Mucosa of stomach (tissue), 1 donor: Measurements from ENCODE around the gene KDR.

ENCODE experiments used
- H3K27me3 ChIP-seq: one replicate; pipeline ENCODE4 v1.7.0; 2013; ENCODE audit warnings: mild to moderate bottlenecking, low read length; ENCODE audit not compliant: control insufficient read depth, insufficient read depth
- H3K36me3 ChIP-seq: one replicate; pipeline ENCODE4 v1.7.0; 2013; ENCODE audit warnings: low read length; ENCODE audit not compliant: control insufficient read depth, insufficient read depth
- H3K4me1 ChIP-seq: one replicate; pipeline ENCODE4 v1.7.0; 2013; ENCODE audit warnings: mild to moderate bottlenecking, low read length; ENCODE audit not compliant: control insufficient read depth, insufficient read depth
- H3K4me3 ChIP-seq: one replicate; pipeline ENCODE4 v1.7.0; 2013; ENCODE audit warnings: low read length
- H3K9ac ChIP-seq: one replicate; pipeline ENCODE4 v1.7.0; 2013; ENCODE audit warnings: mild to moderate bottlenecking, low read length, moderate library complexity
- H3K9me3 ChIP-seq: one replicate; pipeline ENCODE4 v1.7.0; 2013; ENCODE audit warnings: mild to moderate bottlenecking, low read length, moderate library complexity; ENCODE audit not compliant: control insufficient read depth
- donor health status: Pancreatic carcinoma.

KDR gene

GRCh38 chr4:55143858-55144257 lies 18.5 kb upstream of the KDR start:
- Histone ChIP-seq H3K4me3 (no peak overlapping the region), H3K27me3 (peaks cover 2% of the 10 kb centered on the region), H3K36me3 (no peaks in the 10 kb centered on the region), H3K9ac (no peak overlapping the region), H3K4me1 (no peaks in the 10 kb centered on the region), H3K9me3 (no peaks in the 10 kb centered on the region)

DNA sequence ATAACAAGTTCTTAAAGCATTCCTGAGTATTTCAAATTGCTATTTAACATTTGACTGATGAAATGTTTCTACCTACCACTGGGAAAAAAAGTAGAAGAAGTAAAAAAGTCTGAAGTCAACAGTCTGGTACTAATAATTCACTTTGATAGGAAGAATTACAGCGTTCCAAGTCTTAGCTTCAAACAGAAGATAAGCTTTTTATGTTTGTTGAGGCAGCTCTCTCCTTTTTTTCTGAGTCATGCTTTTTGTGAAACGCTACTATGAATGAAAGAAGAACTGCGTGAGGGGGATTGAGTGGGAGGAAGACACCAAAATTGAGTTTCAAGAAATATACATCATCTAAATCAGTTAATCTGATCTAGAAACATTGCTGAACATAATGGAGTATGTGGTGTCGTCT lies 13.0 kb upstream of the KDR start:
- no peaks in the 10 kb centered on the region for H3K4me1 ChIP-seq
- H3K9me3 ChIP-seq: no peaks in the 10 kb centered on the region
- H3K36me3 ChIP-seq: no peaks in the 10 kb centered on the region
- H3K4me3 ChIP-seq: no peak overlapping the region
- no peaks in the 10 kb centered on the region for H3K27me3 ChIP-seq
- no peak overlapping the region for H3K9ac ChIP-seq

GRCh38 chr4:55136634-55137033 lies 11.2 kb upstream of the KDR start:
- H3K9ac ChIP-seq: no peak overlapping the region
- no peaks in the 10 kb centered on the region for H3K27me3 ChIP-seq
- no peak overlapping the region for H3K4me3 ChIP-seq
- no peaks in the 10 kb centered on the region for H3K36me3 ChIP-seq
- H3K4me1 ChIP-seq: no peaks in the 10 kb centered on the region
- no peaks in the 10 kb centered on the region for H3K9me3 ChIP-seq

- H3K4me3 ChIP-seq: no peak overlapping the region
- no peaks in the 10 kb centered on the region for H3K9me3 ChIP-seq
- no peaks in the 10 kb centered on the region for H3K27me3 ChIP-seq
- no peaks in the 10 kb centered on the region for H3K4me1 ChIP-seq
- H3K9ac ChIP-seq: no peak overlapping the region
- no peaks in the 10 kb centered on the region for H3K36me3 ChIP-seq
These were observed 8.6 kb upstream of the KDR start for GRCh38 chr4:55133951-55134350.

DNA sequence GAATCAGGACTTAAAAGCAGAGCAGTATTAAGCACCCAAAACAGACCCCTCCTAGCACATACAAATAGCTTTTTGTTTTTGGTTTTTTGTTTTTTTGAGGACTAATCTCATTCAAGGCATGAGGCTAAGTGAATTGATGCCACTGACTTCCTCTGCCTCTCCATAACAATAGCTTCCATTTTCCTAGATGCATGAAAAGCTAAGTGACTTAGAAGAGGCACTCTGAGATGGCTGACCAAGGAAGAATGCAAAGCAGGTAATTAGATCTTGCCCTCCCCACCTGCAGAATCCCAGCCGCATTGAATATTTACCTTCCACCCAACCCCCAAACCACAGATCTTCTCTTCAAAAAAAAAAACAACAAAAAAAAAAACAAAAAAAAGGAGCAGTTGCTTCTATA lies 7.4 kb upstream of the KDR start:
- Histone ChIP-seq H3K4me1 (no peaks in the 10 kb centered on the region), H3K9ac (no peak overlapping the region)

DNA sequence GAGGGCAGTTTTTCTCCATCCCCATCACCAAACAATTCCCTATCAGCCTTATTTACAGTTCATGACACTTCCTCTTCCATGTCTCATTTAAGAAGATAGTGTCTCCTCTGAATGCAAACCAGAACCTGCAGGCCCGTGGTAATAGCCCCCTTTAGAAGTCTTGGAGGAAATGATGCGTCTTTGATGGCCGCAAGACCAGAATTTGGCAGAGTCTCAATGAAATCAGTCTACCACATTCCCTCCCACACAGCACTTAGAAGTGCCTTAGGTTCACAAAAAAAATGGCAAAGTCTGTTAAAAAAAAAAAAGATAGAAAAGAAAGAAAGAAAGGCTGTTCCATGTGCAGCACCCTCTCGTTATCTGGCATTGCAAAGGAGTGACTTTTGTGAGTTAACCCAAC lies 2.1 kb upstream of the KDR start:
- Histone ChIP-seq H3K4me1 (peaks cover 8% of the 10 kb centered on the region), H3K4me3 (no peak overlapping the region), H3K27me3 (peaks cover 26% of the 10 kb centered on the region), H3K9ac (no peak overlapping the region), H3K9me3 (no peaks in the 10 kb centered on the region), H3K36me3 (no peaks in the 10 kb centered on the region)

More for the DNA sequence above, 7.4 kb upstream of the KDR start:
- no peaks in the 10 kb centered on the region for H3K27me3 ChIP-seq
- H3K9me3 ChIP-seq: no peaks in the 10 kb centered on the region
- H3K4me3 ChIP-seq: no peak overlapping the region
- H3K36me3 ChIP-seq: no peaks in the 10 kb centered on the region

GRCh38 chr4:55127053-55127452 lies 1.7 kb upstream of the KDR start:
- Histone ChIP-seq H3K9me3 (no peaks in the 10 kb centered on the region), H3K27me3 (peaks cover 26% of the 10 kb centered on the region), H3K4me3 (no peak overlapping the region), H3K4me1 (peaks cover 8% of the 10 kb centered on the region), H3K9ac (no peak overlapping the region), H3K36me3 (no peaks in the 10 kb centered on the region)

DNA sequence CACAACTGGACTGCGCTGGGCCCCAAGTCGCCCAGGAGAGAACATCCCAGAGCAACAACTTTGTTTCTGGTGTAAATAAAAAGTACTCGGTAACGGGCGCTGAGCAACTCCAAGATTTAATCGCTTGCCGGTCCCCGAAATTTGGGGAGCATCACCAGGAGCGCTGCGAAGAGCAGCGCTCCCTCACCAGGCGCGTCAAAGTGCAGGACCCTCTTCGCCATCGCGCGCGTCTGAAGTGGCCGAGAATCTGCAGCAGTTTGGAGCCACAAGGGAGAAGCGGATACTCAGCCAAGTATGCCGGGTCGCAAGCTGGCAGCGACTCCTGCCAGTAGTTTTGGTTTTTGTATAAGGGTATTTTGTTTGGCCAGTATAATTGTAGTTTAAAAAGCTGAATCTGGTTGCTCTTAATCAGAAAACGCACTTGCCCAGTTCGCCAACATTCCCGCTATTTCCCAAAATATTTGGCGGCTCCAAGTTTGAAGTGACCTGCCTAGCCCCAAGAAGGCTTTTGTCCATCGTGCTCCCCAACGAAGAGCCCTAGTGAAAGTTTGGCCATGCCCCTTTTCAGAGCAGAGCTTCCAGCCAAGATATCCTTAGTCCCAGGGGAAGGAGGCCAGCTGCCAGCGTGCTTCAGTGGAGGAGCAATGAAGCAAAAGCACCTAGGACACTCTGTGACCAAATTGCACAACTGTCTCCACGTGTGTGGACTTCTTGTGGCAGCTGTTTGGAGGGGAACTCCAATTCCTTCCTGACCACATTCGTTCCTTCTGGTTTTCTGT lies 557 bp upstream of the KDR start:
- Histone ChIP-seq H3K4me3 (no peak overlapping the region), H3K9ac (no peak overlapping the region), H3K4me1 (peaks cover 8% of the 10 kb centered on the region), H3K27me3 (peaks cover 26% of the 10 kb centered on the region), H3K36me3 (no peaks in the 10 kb centered on the region), H3K9me3 (no peaks in the 10 kb centered on the region)

GRCh38 chr4:55124322-55125076 lies 896 bp downstream of the KDR start:
- H3K4me1 ChIP-seq: peaks cover 8% of the 10 kb centered on the region
- no peak overlapping the region for H3K4me3 ChIP-seq
- no peaks in the 10 kb centered on the region for H3K9me3 ChIP-seq
- H3K27me3 ChIP-seq: peaks cover 26% of the 10 kb centered on the region
- H3K36me3 ChIP-seq: no peaks in the 10 kb centered on the region
- no peak overlapping the region for H3K9ac ChIP-seq

- no peak overlapping the region for H3K9ac ChIP-seq
- H3K4me1 ChIP-seq: peaks cover 8% of the 10 kb centered on the region
- H3K27me3 ChIP-seq: peaks cover 26% of the 10 kb centered on the region
- H3K4me3 ChIP-seq: no peak overlapping the region
- no peaks in the 10 kb centered on the region for H3K36me3 ChIP-seq
- no peaks in the 10 kb centered on the region for H3K9me3 ChIP-seq
These were observed 1.6 kb downstream of the KDR start for GRCh38 chr4:55123791-55124190.

GRCh38 chr4:55122235-55122634 lies 3.2 kb downstream of the KDR start:
- peaks cover 8% of the 10 kb centered on the region for H3K4me1 ChIP-seq
- H3K9me3 ChIP-seq: no peaks in the 10 kb centered on the region
- no peak overlapping the region for H3K4me3 ChIP-seq
- no peaks in the 10 kb centered on the region for H3K36me3 ChIP-seq
- no peak overlapping the region for H3K9ac ChIP-seq
- peaks cover 26% of the 10 kb centered on the region for H3K27me3 ChIP-seq

- H3K4me1 ChIP-seq: peaks cover 8% of the 10 kb centered on the region
- no peak overlapping the region for H3K9ac ChIP-seq
- H3K36me3 ChIP-seq: no peaks in the 10 kb centered on the region
- no peak overlapping the region for H3K4me3 ChIP-seq
- H3K27me3 ChIP-seq: peaks cover 23% of the 10 kb centered on the region
- no peaks in the 10 kb centered on the region for H3K9me3 ChIP-seq
These were observed 4.1 kb downstream of the KDR start for GRCh38 chr4:55121246-55121645.
